ENCODE measurements around the gene GLCE.

GLCE gene

DNA sequence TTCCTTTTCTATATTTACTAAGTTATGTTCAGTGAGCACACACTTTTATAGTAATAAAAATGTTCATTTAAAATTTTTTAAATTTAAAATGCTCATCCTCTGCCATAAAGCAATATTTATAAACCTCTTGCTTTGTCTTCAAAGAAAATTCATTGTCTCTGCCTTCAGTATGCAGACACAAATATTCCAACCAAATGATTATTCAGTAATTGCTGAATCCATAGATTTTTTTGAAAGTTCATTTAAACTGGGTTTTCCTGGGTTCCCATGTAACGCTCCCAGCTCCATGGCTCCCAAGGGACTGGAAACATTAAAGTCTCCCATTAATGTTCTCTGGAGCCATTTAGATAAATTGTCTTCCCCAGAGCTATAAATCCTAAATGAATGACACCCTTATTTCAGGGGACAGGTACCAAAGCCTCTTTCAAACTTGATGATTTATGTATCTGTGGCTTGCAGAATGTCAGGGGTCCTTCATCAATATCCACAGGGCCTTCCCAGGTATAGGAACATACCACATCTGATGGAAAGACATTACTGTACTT lies 15.2 kb upstream of the GLCE start:
- no peak for FAIRE-seq
- TF ChIP-seq, protein P1, sequence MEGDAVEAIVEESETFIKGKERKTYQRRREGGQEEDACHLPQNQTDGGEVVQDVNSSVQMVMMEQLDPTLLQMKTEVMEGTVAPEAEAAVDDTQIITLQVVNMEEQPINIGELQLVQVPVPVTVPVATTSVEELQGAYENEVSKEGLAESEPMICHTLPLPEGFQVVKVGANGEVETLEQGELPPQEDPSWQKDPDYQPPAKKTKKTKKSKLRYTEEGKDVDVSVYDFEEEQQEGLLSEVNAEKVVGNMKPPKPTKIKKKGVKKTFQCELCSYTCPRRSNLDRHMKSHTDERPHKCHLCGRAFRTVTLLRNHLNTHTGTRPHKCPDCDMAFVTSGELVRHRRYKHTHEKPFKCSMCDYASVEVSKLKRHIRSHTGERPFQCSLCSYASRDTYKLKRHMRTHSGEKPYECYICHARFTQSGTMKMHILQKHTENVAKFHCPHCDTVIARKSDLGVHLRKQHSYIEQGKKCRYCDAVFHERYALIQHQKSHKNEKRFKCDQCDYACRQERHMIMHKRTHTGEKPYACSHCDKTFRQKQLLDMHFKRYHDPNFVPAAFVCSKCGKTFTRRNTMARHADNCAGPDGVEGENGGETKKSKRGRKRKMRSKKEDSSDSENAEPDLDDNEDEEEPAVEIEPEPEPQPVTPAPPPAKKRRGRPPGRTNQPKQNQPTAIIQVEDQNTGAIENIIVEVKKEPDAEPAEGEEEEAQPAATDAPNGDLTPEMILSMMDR (IDR thresholded peaks at IDR 0.05; ENCODE audit: insufficient read depth, missing control alignments): no peak
- DNase-seq (ENCODE audit: insufficient read length, low spot score): no peak

DNA sequence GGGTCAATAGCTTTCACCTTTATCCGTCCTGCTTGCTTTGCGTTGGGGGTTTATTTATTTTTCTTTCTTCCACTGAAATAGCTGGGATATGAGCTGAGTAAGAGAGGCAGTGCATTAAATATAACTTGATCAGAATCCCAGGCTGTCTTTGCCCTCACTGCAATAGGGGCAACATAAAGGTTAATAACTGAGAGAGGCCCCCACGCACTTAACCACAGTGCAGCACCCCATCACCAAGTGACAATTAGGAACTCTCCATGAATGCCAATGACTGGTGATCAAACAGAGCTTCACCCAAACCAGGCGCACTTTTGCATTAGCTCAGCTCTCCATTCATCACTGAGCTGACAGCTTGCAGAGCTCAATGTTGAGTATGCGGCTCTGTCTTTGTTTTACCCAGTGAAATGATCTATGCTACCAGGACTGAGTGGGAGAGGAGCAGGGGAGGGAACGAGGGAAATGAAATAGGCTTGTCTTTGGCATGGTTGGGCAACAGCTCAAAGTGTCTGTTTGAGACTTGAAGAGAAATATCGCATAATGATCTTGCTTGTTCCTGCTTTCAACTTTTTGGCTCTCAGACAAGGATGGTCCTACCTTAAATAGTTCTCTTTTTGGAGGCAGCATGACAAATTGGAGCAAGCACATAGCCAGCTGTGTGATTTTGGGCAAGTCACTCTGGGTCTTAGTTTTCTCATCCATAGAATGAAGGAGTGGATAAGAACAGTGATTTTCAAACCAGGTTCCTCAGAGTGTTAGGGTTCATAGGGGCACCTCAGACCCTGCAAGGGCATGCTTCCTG lies 14.5 kb upstream of the GLCE start:
- FAIRE-seq (no peak), DNase-seq (ENCODE audit: insufficient read length, low spot score) (no peak)
- TF ChIP-seq, protein P1 (IDR thresholded peaks at IDR 0.05; ENCODE audit: insufficient read depth, missing control alignments): no peak

DNA sequence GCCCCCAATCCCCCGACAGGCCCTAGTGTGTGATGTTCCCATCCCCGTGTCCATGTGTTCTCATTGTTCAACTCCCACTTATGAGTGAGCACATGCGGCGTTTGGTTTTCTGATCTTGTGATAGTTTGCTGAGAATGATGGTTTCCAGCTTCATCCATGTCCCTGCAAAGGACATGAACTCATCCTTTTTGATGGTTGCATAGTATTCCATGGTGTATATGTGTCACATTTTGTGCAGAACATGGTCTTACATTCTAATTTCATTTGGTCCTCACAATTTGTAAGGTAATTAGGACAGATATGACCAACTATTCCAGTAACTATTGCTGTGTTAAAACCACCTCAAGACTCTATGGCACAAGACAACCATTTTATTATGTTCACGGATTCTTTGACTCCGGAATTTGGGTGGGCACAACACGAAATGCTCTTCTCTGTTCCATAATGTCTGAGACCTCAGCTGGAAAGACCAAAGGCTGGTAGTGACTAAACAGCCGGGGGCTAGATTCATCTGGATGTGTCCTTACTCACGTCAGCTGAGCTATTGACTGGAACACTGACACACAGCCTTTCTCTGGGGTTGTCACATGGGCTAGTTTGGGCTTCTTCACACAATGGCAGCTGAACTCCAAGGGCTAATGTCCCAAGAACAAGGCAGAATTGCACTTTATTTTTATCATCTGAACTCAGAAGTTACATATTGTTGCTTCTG lies 13.6 kb upstream of the GLCE start:
- TF ChIP-seq, protein P1 (IDR thresholded peaks at IDR 0.05; ENCODE audit: insufficient read depth, missing control alignments): no peak
- FAIRE-seq: no peak
- no peak for DNase-seq (ENCODE audit: insufficient read length, low spot score)

DNA sequence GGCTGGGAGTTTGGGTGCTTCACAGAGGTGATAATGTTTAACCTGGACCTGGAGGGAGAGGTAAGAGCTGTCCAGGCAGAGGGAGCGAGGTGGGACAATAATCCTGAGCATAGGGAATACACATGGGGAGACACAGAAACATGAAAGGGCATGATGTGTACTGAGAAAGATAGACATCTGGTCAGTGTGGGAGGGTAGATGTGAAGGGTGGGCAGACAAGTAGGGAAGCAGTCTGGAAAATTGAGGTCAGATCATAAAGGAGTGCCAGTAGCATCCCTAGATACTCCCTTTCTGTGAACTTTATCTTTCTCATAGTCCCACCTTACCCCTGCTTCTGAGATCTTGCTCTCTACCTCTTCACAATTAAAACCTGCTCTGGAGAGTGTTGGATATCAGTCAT lies 12.0 kb upstream of the GLCE start:
- FAIRE-seq: no peak
- TF ChIP-seq, protein P1 (IDR thresholded peaks at IDR 0.05; ENCODE audit: insufficient read depth, missing control alignments): no peak
- DNase-seq (ENCODE audit: insufficient read length, low spot score): no peak

DNA sequence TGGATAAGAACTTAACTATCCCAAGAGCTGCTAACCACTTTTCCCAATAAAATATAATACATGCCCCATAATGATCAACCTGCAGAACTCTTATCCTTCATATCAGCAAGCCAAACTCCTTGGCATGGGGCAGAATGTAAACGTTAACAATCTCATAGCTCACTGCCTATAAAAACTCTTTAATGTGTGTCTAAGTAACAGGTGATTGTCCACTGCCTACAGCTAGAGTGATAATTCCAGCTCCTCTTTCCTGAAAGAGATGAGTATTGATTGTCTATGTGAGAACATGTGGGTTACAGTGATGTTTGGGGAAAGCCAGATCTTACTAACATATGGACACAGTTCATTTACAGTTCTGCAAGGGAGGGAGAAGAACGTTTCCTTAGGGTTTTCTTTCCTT lies 11.3 kb upstream of the GLCE start:
- TF ChIP-seq, protein P1 (IDR thresholded peaks at IDR 0.05; ENCODE audit: insufficient read depth, missing control alignments): no peak
- DNase-seq (ENCODE audit: insufficient read length, low spot score): no peak
- no peak for FAIRE-seq

DNA sequence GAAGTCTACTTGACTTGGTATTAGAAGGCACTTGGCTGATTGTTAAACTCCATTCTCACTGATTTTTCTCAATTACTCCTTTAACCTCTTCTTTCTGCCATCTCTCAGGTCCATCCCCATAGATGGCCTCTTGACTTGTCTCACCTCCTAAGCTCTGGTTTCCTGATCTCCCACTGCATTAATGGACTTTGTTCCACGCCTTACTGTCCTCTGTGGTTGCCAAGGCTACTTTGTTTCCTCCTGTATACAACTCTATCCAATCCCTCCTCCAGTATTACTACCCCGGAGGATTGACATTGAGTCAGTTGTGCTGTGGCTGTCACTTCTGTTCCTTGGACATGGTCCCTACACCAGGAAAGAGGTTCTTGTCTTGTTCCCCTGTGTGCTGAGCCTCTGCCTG lies 10.6 kb upstream of the GLCE start:
- FAIRE-seq: no peak
- no peak for DNase-seq (ENCODE audit: insufficient read length, low spot score)
- TF ChIP-seq, protein P1 (IDR thresholded peaks at IDR 0.05; ENCODE audit: insufficient read depth, missing control alignments): no peak

DNA sequence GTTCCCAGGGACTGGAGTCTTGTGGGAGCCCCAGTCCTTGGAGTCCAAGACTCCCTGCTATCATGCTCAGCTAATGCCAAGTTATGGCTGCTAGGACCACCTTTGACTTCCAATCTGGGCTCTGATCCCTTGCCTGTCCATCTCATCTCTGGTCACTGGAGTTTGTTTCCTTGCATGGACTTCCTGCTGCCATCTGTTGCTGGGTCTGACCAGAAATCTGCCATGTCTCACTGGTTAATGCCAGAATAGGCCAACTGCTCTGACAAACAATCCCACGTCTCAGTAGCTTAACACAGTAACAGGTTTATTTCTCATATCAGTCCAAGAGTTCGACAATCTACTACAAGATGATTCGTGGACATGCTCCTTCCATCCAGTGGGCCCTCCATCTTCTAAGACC lies 10.1 kb upstream of the GLCE start:
- FAIRE-seq (no peak), DNase-seq (ENCODE audit: insufficient read length, low spot score) (no peak)
- TF ChIP-seq, protein P1 (IDR thresholded peaks at IDR 0.05; ENCODE audit: insufficient read depth, missing control alignments): no peak
